ENCODE results near the gene SNX6.
A peak's percentile ranks its signal among the peaks of the same experiment; 100 is the strongest.
"Not testable (repeated sequence)": the region's sequence is repeated elsewhere in the genome, so short reads cannot be mapped to it uniquely, and the experiment has no call there.

Gene SNX6

GRCh38 chr14:34548472-34548981 is 81.4 kb downstream of the SNX6 start:
- Histone ChIP-seq H3K9ac (0 out of 2 replicates have a peak overlapping the region, but pooled peaks have one; percentile 16), H4K20me1 (no peaks in the 10 kb centered on the region), H3K9me3 (no peaks in the 10 kb centered on the region), H3K4me3 (no peak overlapping the region), H3K36me3 (no peaks in the 10 kb centered on the region), H3K27ac (peak overlapping the region; percentile 42; the same call in 1 of the 2 replicates), H3K4me2 (peak overlapping the region; percentile 70), H3K4me1 (peaks cover 26% of the 10 kb centered on the region), H3K27me3 (no peaks in the 10 kb centered on the region)
- no peak for TF ChIP-seq Cebpa-rat (IDR thresholded peaks at IDR 0.05)

GRCh38 chr14:34547136-34547520 is 82.8 kb downstream of the SNX6 start:
- H3K4me2 ChIP-seq, H4K20me1 ChIP-seq, H3K4me3 ChIP-seq, H3K9me3 ChIP-seq, H3K27me3 ChIP-seq, H3K36me3 ChIP-seq, H3K9ac ChIP-seq, H3K27ac ChIP-seq: not testable (repeated sequence)
- H3K4me1 ChIP-seq, result peaks cover 26% of the 10 kb centered on the region

DNA sequence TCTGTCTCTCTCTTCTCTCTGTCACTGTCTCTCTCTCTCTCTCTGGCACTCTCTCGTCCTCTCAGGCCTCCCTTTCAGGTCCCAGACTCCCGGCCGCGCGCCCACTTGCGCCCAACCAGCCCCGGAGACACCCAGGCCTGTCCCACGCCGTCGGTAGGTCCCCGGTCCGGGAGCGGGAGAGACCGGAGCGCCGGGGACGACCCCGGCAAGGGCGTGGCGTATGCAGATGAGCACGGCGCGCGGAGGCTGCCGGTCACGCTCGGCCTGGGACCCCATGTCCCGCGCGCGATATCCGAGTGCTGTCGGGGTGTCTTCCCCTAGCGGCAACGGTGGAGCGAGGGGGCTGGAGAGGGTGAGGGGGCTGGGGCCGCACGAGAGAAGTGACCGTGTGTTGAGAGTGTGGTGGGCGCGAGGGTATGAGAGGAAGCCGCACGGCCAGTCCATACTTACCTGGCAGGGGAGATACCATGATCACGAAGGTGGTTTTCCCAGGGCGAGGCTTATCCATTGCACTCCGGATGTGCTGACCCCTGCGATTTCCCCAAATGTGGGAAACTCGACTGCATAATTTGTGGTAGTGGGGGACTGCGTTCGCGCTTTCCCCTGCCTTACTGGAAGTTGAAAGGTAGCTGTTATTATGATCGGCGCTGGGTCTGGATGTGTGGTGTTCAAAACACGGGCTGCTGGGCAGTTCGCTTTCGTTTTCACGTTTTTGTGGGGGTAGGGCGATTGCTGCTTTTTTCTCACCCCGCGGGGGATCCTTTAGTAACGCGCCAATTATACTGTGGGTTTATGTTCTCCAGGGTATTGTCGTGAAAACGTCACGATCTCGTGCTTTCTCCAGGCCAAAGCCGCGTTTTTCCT is 83.4 kb downstream of the SNX6 start:
- not testable (repeated sequence) for H3K4me2 ChIP-seq, H4K20me1 ChIP-seq, H3K9ac ChIP-seq, H3K36me3 ChIP-seq, H3K9me3 ChIP-seq, H3K4me3 ChIP-seq, H3K27me3 ChIP-seq, H3K27ac ChIP-seq
- peaks cover 21% of the 10 kb centered on the region for H3K4me1 ChIP-seq

- Histone ChIP-seq H4K20me1 (peaks cover 31% of the 10 kb centered on the region), H3K27ac (peak overlapping the region; percentile 85), H3K9ac (peak overlapping the region; percentile 91), H3K4me2 (peak overlapping the region; percentile 57), H3K4me3 (peak overlapping the region; percentile 84), H3K36me3 (peaks cover 24% of the 10 kb centered on the region), H3K4me1 (peaks cover 21% of the 10 kb centered on the region)
- not testable (repeated sequence) for H3K27me3 ChIP-seq, H3K9me3 ChIP-seq
Measured at GRCh38 chr14:34540181-34541059, 89.5 kb downstream of the SNX6 start.

DNA sequence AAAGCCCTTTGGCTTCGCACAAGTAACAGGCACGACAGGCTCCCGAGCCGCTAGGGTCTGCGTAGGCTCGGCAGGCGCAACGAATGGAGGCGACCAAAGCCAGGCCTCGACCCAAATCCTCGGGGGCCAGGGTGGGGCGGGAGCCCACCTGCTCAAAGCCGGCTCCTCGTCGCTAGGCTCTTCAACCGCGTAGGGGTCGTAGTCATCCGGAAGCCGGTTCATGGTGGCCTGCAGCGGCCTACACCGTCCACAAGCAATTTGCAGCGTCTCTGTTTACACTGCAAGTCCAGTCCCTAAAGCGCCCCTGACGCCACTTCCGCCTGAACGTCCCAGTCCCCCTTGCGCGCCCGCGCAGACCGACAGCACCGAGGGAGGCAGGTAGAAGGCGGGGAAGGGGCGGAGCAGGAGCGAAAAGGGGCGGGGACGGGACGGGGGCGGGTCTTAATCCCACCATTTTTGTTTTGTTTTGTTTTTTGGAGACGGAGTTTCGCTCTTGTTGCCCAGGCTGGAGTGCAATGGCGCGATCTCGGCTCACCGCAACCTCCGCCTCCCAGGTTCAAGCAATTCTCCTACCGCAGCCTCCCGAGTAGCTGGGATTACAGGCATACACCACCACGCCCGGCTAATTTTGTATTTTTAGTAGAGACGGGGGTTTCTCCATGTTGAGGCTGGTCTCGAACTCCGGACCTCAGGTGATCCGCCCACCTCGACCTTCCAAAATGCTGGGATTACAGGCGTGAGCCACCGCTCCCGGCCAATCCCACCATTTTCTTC is 90.4 kb downstream of the SNX6 start, which contains the start of gene EAPP:
EAPP (minus strand) TSS at position 295 of the 774 bp plus-strand sequence; CDS start at position 222, 73 bp downstream.
- no peak for TF ChIP-seq Cebpa-rat (IDR thresholded peaks at IDR 0.05)
- Histone ChIP-seq H3K9ac (peak within 1 kb of the TSS; percentile 91), H3K9me3 (no peaks in the 10 kb centered on the region), H3K4me2 (peak within 1 kb of the TSS; percentile 95), H3K36me3 (peaks cover 32% of the 10 kb centered on the region), H3K27ac (peak within 1 kb of the TSS; percentile 85), H3K27me3 (no peaks in the 10 kb centered on the region), H3K4me3 (peak within 1 kb of the TSS; percentile 84), H4K20me1 (peaks cover 31% of the 10 kb centered on the region), H3K4me1 (peaks cover 21% of the 10 kb centered on the region)

GRCh38 chr14:34538871-34539406 is 91.0 kb downstream of the SNX6 start:
- TF ChIP-seq Cebpa-rat (IDR thresholded peaks at IDR 0.05), result no peak

DNA sequence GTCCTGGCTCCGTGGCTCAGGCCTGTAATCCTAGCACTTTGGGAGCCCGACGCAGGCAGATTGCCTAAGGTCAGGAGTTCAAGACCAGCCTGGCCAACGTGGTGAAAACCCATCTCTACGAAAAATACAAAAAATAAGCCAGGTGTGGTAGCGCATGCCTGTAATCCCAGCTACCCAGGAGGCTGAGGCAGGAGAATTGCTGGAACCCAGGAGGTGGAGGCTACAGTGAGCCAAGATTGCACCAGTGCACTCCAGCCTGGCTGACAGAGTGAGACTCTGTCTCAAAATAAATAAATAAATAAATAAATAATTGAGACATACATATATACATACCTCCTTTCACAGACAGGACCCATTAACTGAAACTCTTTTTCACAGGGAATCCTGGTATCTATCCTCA is 91.9 kb downstream of the SNX6 start:
- H3K27ac ChIP-seq, result not testable (repeated sequence)
- H3K4me3 ChIP-seq, result peak overlapping the region; percentile 84
- peak overlapping the region; percentile 91 for H3K9ac ChIP-seq

More at GRCh38 chr14:34538871-34539406, 91.0 kb downstream of the SNX6 start:
- Histone ChIP-seq H3K27me3 (no peaks in the 10 kb centered on the region), H3K9me3 (no peaks in the 10 kb centered on the region), H3K4me3 (peak overlapping the region; percentile 84), H3K9ac (peak overlapping the region; percentile 91), H3K4me1 (peaks cover 21% of the 10 kb centered on the region), H3K36me3 (peaks cover 39% of the 10 kb centered on the region), H3K27ac (peak overlapping the region; percentile 85), H4K20me1 (peaks cover 35% of the 10 kb centered on the region), H3K4me2 (peak overlapping the region; percentile 95)

GRCh38 chr14:34537677-34538009 is 92.3 kb downstream of the SNX6 start:
- no peaks in the 10 kb centered on the region for H3K9me3 ChIP-seq
- H4K20me1 ChIP-seq, result peaks cover 42% of the 10 kb centered on the region
- peak overlapping the region; percentile 91 for H3K9ac ChIP-seq
- no peak overlapping the region for H3K27ac ChIP-seq
- H3K4me2 ChIP-seq, result peak overlapping the region; percentile 95
- H3K4me3 ChIP-seq, result no peak overlapping the region
- H3K4me1 ChIP-seq, result peaks cover 21% of the 10 kb centered on the region
- H3K27me3 ChIP-seq, result no peaks in the 10 kb centered on the region
- TF ChIP-seq Cebpa-rat (IDR thresholded peaks at IDR 0.05), result no peak
- peaks cover 52% of the 10 kb centered on the region for H3K36me3 ChIP-seq

More for the DNA sequence above, 91.9 kb downstream of the SNX6 start:
- H3K4me2 ChIP-seq, result peak overlapping the region; percentile 95
- peaks cover 42% of the 10 kb centered on the region for H4K20me1 ChIP-seq
- peaks cover 21% of the 10 kb centered on the region for H3K4me1 ChIP-seq
- H3K27me3 ChIP-seq, H3K9me3 ChIP-seq: not testable (repeated sequence)
- H3K36me3 ChIP-seq, result peaks cover 47% of the 10 kb centered on the region

Data from BLaER1 (cell line).